Heart left ventricle (tissue), 16 donors: Measurements from ENCODE around the gene ZDHHC3. TPM values are rescaled to one million over a fixed set of nuclear protein-coding genes. Genes with fewer than 3 reads are reported as not detected.

ENCODE experiments used
- ATAC-seq, 4 donors: fragments of 200-7000 bp; cut with Tn5 transposase; one replicate each; pipeline ENCODE4 v1.9.1; 2020 to 2022; ENCODE audit warnings: moderate library complexity in 4 of 4, mild to moderate bottlenecking in 3 of 4, moderate number of reproducible peaks in 1 of 4
- DNase-seq, 5 donors: peaks; one replicate each; pipeline ENCODE4 v3.0.0-alpha.2; 2020
- H3K27ac ChIP-seq, 12 donors: fragments of 200-600 bp; sonication (generic) in 4 of 12; one replicate each; pipeline versions ENCODE4 v1.5.0 to v1.8.0; 2016 to 2022; ENCODE audit warnings: mild to moderate bottlenecking in 2 of 12
- H3K27me3 ChIP-seq, 9 donors: fragments of 200-600 bp; sonication (generic) in 2 of 9; one replicate each; pipeline versions ENCODE4 v1.5.1 to v1.8.0; 2016 to 2022; ENCODE audit warnings: mild to moderate bottlenecking in 3 of 9
- H3K36me3 ChIP-seq, 9 donors: fragments of 200-600 bp; sonication (generic) in 2 of 9; one replicate each; pipeline versions ENCODE4 v1.5.0 to v1.8.0; 2018 to 2022; ENCODE audit warnings: mild to moderate bottlenecking in 2 of 9
- H3K4me1 ChIP-seq, 12 donors: fragments of 200-600 bp; sonication (generic) in 4 of 12; one replicate each; pipeline versions ENCODE4 v1.5.0 to v1.8.0; 2016 to 2022; ENCODE audit warnings: mild to moderate bottlenecking in 3 of 12
- H3K4me3 ChIP-seq, 12 donors: fragments of 200-600 bp; sonication (generic) in 4 of 12; one replicate each; pipeline versions ENCODE4 v1.5.0 to v1.8.0; 2017 to 2022; ENCODE audit warnings: mild to moderate bottlenecking in 9 of 12, moderate library complexity in 4 of 12
- H3K9me3 ChIP-seq, 12 donors: fragments of 200-600 bp; sonication (generic) in 4 of 12; one replicate each; pipeline versions ENCODE4 v1.5.0 to v1.8.0; 2016 to 2022; ENCODE audit warnings: mild to moderate bottlenecking in 1 of 12
- CTCF ChIP-seq, 12 donors: fragments of 200-600 bp; sonication (generic) in 4 of 12; IDR thresholded peaks; one replicate each; pipeline versions ENCODE4 v1.5.0 to v1.8.0; 2018 to 2022; ENCODE audit warnings: antibody characterized with exemption in 12 of 12, mild to moderate bottlenecking in 5 of 12
- POLR2A ChIP-seq, 2 donors: fragments of 450-650 bp; IDR thresholded peaks; one replicate each; pipeline ENCODE4 v1.6.1; 2017; ENCODE audit warnings: antibody characterized with exemption in 2 of 2, mild to moderate bottlenecking in 2 of 2, moderate library complexity in 2 of 2
- WGBS, 4 donors: extraction: QIAGEN DNeasy Blood & Tissue Kit in 2 of 4; methylation state at CpG; one replicate each; pipeline versions ENCODE4 v1.1.5 to v1.1.7; 2013 to 2018; 5-methylcytosine and 5-hydroxymethylcytosine counted together
- intact Hi-C, 10 donors: fragments of 100-400 bp; cut with DNase I; formaldehyde crosslinking; loops; one replicate each; pipeline versions ENCODE4 v1.11.1 to v1.14.2; 2022
- polyA plus RNA-seq, 2 donors: library from polyadenylated mRNA; stranded (reverse); fragments of 200-250 nt; gene quantifications; one replicate each; pipeline ENCODE4 v1.2.3, GENCODE V29; 2013
- total RNA-seq, 9 donors: library from RNA; depleted of rRNA in 2 of 9; stranded (reverse); fragments of >200 nt in 2 of 9; fragmentation: NEBNext Ultra II Directional in 3 of 9; extraction: Animal tissue kit (Norgen Biotek cat#: 25700) in 3 of 9; gene quantifications; one replicate each; pipeline versions ENCODE4 v1.1.0 to v1.2.4, GENCODE V29; 2016 to 2023
- donor health status: ischemic (EF 13 %, LVEDD 7.1; RV severe dilation, severe dysfunction).
- donor health status: healthy with polysubstance abuse.
- donor health status: DM: no; HTN: yes; CAD: no.
- donor health status: DM: no; HTN: no; CAD: no.
- donor health status: ischemic (EF 25% LVEDD 6.9; RV normal size, moderate dysfunction).
- donor health status: ischemic (EF 25% LVEDD 5.7; RV mildly dilated, moderate dysfunction).
- donor health status: healthy.
- donor health status: DM: yes; HTN: yes; CAD: no.
- donor health status: ischemic (EF 35%, LVEDD 5.7; RV mildly dilated, moderate dysfunction).
- donor health status: nonischemic (EF 11% LVEDD 7.7; RV severe dilation, severe dysfunction).
- donor health status: DM: yes; HTN: yes; CAD: no.
- donor health status: PGD.
- donor health status: ischemic (EF 29% LVEDD 5.4; RV normal size, mild dysfunction).
- donor health status: nonischemic (EF 23%, LVEDD 6.1; RV moderate dilation, normal function).

Gene ZDHHC3
- total and polyA plus RNA-seq, 11 donors, result 17.9 to 94.7 (median 52.7) TPM

GRCh38 chr3:44877333-44877732, 98.6 kb downstream of the ZDHHC3 start:
- H3K4me3 ChIP-seq, result no peak overlapping the region
- ATAC-seq (no peak), DNase-seq (no peak)
- H3K9me3 ChIP-seq, result no peaks in the 10 kb centered on the region
- 90 to 91% (median 90%) methylated on average over 3 of the region's 3 CpGs for WGBS, 4 donors
- H3K36me3 ChIP-seq, result no peaks in the 10 kb centered on the region
- no peak for TF ChIP-seq CTCF (IDR thresholded peaks at IDR 0.05)
- no peak for TF ChIP-seq POLR2A (IDR thresholded peaks at IDR 0.05)
- H3K27me3 ChIP-seq, result no peaks in the 10 kb centered on the region
- intact Hi-C loops, result no loop called here
- H3K4me1 ChIP-seq, result no peaks in the 10 kb centered on the region
- no peak overlapping the region for H3K27ac ChIP-seq

- H3K4me1 ChIP-seq, result no peaks in the 10 kb centered on the region
- no peak overlapping the region for H3K27ac ChIP-seq
- ATAC-seq (no peak), DNase-seq (no peak)
- H3K4me3 ChIP-seq, result no peak overlapping the region
- intact Hi-C loops, result no loop called here
- no peaks in the 10 kb centered on the region for H3K9me3 ChIP-seq
- H3K36me3 ChIP-seq, result no peaks in the 10 kb centered on the region
- TF ChIP-seq CTCF (IDR thresholded peaks at IDR 0.05), result no peak
- no peak for TF ChIP-seq POLR2A (IDR thresholded peaks at IDR 0.05)
- H3K27me3 ChIP-seq, result no peaks in the 10 kb centered on the region
- 78 to 84% (median 83%) methylated on average over 3 of the region's 3 CpGs for WGBS, 4 donors
Measured at GRCh38 chr3:44875596-44875995, 100.4 kb downstream of the ZDHHC3 start.

Other genes starting within 250 kb of the ZDHHC3 start
- 1 to 10 TPM; 1.8 to 5.5 (median 3.9) TPM for gene ZNF501, start 246.5 kb downstream of the ZDHHC3 start, total RNA-seq
- 1 to 10 TPM; 1.1 to 2.9 TPM for gene ZNF501, start 246.5 kb downstream of the ZDHHC3 start, polyA plus RNA-seq
- gene KIAA1143, start 214.6 kb downstream of the ZDHHC3 start, total RNA-seq, result 10 to 100 TPM; 21.9 to 41.7 (median 30.5) TPM
- gene KIAA1143, start 214.6 kb downstream of the ZDHHC3 start, polyA plus RNA-seq, result 10 to 100 TPM; 13.7 to 25.4 TPM
- gene KIF15, start 214.4 kb downstream of the ZDHHC3 start, total RNA-seq, result 1 to 10 TPM in 3 of 9 donors, under 1 TPM in 5, not detected in 1; 0.16 to 3.0 (median 0.77) TPM
- under 1 TPM; 0.26 to 0.42 TPM for gene KIF15, start 214.4 kb downstream of the ZDHHC3 start, polyA plus RNA-seq
- 10 to 100 TPM in 5 of 9 donors, 1 to 10 TPM in 4; 7.3 to 13.0 (median 10.6) TPM for gene TMEM42, start 114.3 kb downstream of the ZDHHC3 start, total RNA-seq
- gene TMEM42, start 114.3 kb downstream of the ZDHHC3 start, polyA plus RNA-seq, result 10 to 100 TPM in 1 of 2 donors, 1 to 10 TPM in 1; 9.4 to 14.1 TPM
- under 1 TPM in 1 of 9 donors, not detected in 8; 0.66 TPM for gene TGM4, start 101.6 kb downstream of the ZDHHC3 start, total RNA-seq
- not detected for gene TGM4, start 101.6 kb downstream of the ZDHHC3 start, polyA plus RNA-seq
- gene EXOSC7, start 70 bp upstream of the ZDHHC3 start, total RNA-seq, result 10 to 100 TPM; 23.8 to 87.3 (median 30.7) TPM
- gene EXOSC7, start 70 bp upstream of the ZDHHC3 start, polyA plus RNA-seq, result 10 to 100 TPM; 34.8 to 52.5 TPM
- 100 to 1,000 TPM in 2 of 9 donors, 10 to 100 TPM in 7; 34.8 to 131 (median 71.3) TPM for gene CLEC3B, start 50.1 kb upstream of the ZDHHC3 start, total RNA-seq
- gene CLEC3B, start 50.1 kb upstream of the ZDHHC3 start, polyA plus RNA-seq, result 100 to 1,000 TPM; 114 to 205 TPM
- gene CDCP1, start 170.2 kb upstream of the ZDHHC3 start, total RNA-seq, result 1 to 10 TPM in 2 of 9 donors, under 1 TPM in 7; 0.19 to 5.8 (median 0.38) TPM
- 1 to 10 TPM in 1 of 2 donors, under 1 TPM in 1; 0.11 to 1.6 TPM for gene CDCP1, start 170.2 kb upstream of the ZDHHC3 start, polyA plus RNA-seq